Measurements from ENCODE around the gene TEAD3. TPM values are rescaled to one million over a fixed set of nuclear protein-coding genes. Genes with fewer than 3 reads are reported as not detected.
A peak's percentile ranks its signal among the peaks of the same experiment; 100 is the strongest.

TEAD3 gene
- total RNA-seq, 1 donor from 2014 or later, result 75.5 TPM

- H3K36me3 Mint-ChIP-seq (ENCODE audit: low read depth, unreplicated experiment), result no peaks in the 10 kb centered on the region
- no peak overlapping the region for H3K9ac ChIP-seq (ENCODE audit: low read length)
- H3K4me3 Mint-ChIP-seq (ENCODE audit: unreplicated experiment), result no peak overlapping the region
- no peak overlapping the region for H3K4me3 ChIP-seq (ENCODE audit: insufficient read depth, low read depth, low read length)
- H3K27ac Mint-ChIP-seq (ENCODE audit: unreplicated experiment), result no peak overlapping the region
- H3K36me3 ChIP-seq (ENCODE audit: insufficient read depth, low read length), result no peaks in the 10 kb centered on the region
- peaks cover 9% of the 10 kb centered on the region for H3K27me3 Mint-ChIP-seq (ENCODE audit: low read depth, unreplicated experiment)
- FAIRE-seq (no peak), DNase-seq (ENCODE audit: low read depth) (no peak)
- TF ChIP-seq, protein P1, sequence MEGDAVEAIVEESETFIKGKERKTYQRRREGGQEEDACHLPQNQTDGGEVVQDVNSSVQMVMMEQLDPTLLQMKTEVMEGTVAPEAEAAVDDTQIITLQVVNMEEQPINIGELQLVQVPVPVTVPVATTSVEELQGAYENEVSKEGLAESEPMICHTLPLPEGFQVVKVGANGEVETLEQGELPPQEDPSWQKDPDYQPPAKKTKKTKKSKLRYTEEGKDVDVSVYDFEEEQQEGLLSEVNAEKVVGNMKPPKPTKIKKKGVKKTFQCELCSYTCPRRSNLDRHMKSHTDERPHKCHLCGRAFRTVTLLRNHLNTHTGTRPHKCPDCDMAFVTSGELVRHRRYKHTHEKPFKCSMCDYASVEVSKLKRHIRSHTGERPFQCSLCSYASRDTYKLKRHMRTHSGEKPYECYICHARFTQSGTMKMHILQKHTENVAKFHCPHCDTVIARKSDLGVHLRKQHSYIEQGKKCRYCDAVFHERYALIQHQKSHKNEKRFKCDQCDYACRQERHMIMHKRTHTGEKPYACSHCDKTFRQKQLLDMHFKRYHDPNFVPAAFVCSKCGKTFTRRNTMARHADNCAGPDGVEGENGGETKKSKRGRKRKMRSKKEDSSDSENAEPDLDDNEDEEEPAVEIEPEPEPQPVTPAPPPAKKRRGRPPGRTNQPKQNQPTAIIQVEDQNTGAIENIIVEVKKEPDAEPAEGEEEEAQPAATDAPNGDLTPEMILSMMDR (IDR thresholded peaks at IDR 0.05; ENCODE audit: insufficient read depth, low read depth, low read length), result no peak
- TF ChIP-seq EZH2 (IDR thresholded peaks at IDR 0.05; ENCODE audit: insufficient read depth, low read length), result no peak
- no peaks in the 10 kb centered on the region for H3K4me1 ChIP-seq (ENCODE audit: insufficient read depth, low read length)
- H3K4me2 ChIP-seq (ENCODE audit: low read length), result no peak overlapping the region
- no peaks in the 10 kb centered on the region for H3K9me3 ChIP-seq (ENCODE audit: insufficient read depth, low read depth, low read length)
- no peak overlapping the region for H3K27ac ChIP-seq (ENCODE audit: low read depth, low read length)
- H3K4me1 Mint-ChIP-seq (ENCODE audit: low read depth, unreplicated experiment), result peaks cover 6% of the 10 kb centered on the region
- H3K79me2 ChIP-seq (ENCODE audit: insufficient read depth, low read length), result no peaks in the 10 kb centered on the region
- H3K27me3 ChIP-seq (ENCODE audit: insufficient read depth, low read length), result peaks cover 7% of the 10 kb centered on the region
- peaks cover 3% of the 10 kb centered on the region for H3K9me3 Mint-ChIP-seq (ENCODE audit: unreplicated experiment)
- no peaks in the 10 kb centered on the region for H4K20me1 ChIP-seq (ENCODE audit: insufficient read depth, low read length)
- peak overlapping the region; percentile 3 for H2AFZ ChIP-seq (ENCODE audit: low read depth, low read length)
These were observed 37.7 kb upstream of the TEAD3 start for GRCh38 chr6:35534407-35535170.

DNA sequence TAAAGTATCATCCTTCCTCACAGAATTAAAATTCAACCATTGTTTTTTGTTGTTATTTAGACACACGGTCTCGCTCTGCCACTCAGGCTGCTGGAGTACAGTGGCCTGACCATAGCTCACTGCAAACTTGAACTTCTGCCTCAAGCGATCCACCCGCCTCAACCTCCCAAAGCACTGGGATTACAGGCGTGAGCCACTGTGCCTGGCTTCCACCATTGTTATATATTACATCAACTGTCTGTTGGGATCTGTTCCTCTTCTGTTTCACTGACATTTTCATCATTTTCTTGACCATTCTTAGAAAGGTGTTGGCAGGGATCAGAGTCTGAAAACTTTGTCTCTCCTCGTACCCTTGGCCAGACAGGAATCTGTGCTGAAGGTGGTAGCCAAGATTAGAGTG is 37.1 kb upstream of the TEAD3 start:
- H3K27me3 Mint-ChIP-seq (ENCODE audit: low read depth, unreplicated experiment), result peaks cover 9% of the 10 kb centered on the region
- H3K4me1 Mint-ChIP-seq (ENCODE audit: low read depth, unreplicated experiment), result peaks cover 6% of the 10 kb centered on the region
- DNase-seq (ENCODE audit: low read depth), result no peak
- Histone ChIP-seq H3K36me3 (ENCODE audit: insufficient read depth, low read length) (no peaks in the 10 kb centered on the region), H3K9ac (ENCODE audit: low read length) (no peak overlapping the region), H3K27ac (ENCODE audit: low read depth, low read length) (no peak overlapping the region), H3K4me2 (ENCODE audit: low read length) (no peak overlapping the region), H3K79me2 (ENCODE audit: insufficient read depth, low read length) (no peaks in the 10 kb centered on the region), H2AFZ (ENCODE audit: low read depth, low read length) (no peak overlapping the region), H3K4me3 (ENCODE audit: insufficient read depth, low read depth, low read length) (no peak overlapping the region), H3K27me3 (ENCODE audit: insufficient read depth, low read length) (peaks cover 7% of the 10 kb centered on the region), H4K20me1 (ENCODE audit: insufficient read depth, low read length) (no peaks in the 10 kb centered on the region), H3K4me1 (ENCODE audit: insufficient read depth, low read length) (no peaks in the 10 kb centered on the region), H3K9me3 (ENCODE audit: insufficient read depth, low read depth, low read length) (no peaks in the 10 kb centered on the region)
- no peak for FAIRE-seq
- H3K36me3 Mint-ChIP-seq (ENCODE audit: low read depth, unreplicated experiment), result no peaks in the 10 kb centered on the region
- TF ChIP-seq, protein P1 (IDR thresholded peaks at IDR 0.05; ENCODE audit: insufficient read depth, low read depth, low read length), result no peak
- no peak for TF ChIP-seq EZH2 (IDR thresholded peaks at IDR 0.05; ENCODE audit: insufficient read depth, low read length)
- no peak overlapping the region for H3K27ac Mint-ChIP-seq (ENCODE audit: unreplicated experiment)
- H3K4me3 Mint-ChIP-seq (ENCODE audit: unreplicated experiment), result no peak overlapping the region
- no peaks in the 10 kb centered on the region for H3K9me3 Mint-ChIP-seq (ENCODE audit: unreplicated experiment)

DNA sequence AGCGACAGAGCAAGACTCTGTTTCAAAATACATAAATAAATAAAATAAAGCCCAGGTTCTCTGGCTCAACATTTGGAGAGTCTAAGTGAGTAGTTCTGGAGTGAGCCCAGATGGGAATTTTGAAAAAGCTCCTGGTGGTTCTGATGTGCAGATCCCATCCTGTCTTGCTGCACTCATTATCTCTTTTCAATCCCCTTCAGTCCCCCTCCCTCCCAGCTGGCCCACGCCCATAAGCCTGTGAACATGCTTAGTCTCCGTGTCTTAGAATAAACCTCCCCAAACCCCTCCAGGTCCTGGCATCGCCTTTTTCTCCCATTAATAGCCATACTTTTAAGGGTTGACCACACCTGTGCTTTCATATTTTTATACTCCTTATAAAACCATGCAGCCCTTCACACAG is 35.2 kb upstream of the TEAD3 start:
- Histone ChIP-seq H3K9me3 (ENCODE audit: insufficient read depth, low read depth, low read length) (no peaks in the 10 kb centered on the region), H3K4me3 (ENCODE audit: insufficient read depth, low read depth, low read length) (no peak overlapping the region), H3K9ac (ENCODE audit: low read length) (no peak overlapping the region), H3K27me3 (ENCODE audit: insufficient read depth, low read length) (peaks cover 10% of the 10 kb centered on the region), H4K20me1 (ENCODE audit: insufficient read depth, low read length) (no peaks in the 10 kb centered on the region), H3K27ac (ENCODE audit: low read depth, low read length) (no peak overlapping the region), H3K4me2 (ENCODE audit: low read length) (no peak overlapping the region), H3K79me2 (ENCODE audit: insufficient read depth, low read length) (no peaks in the 10 kb centered on the region), H3K4me1 (ENCODE audit: insufficient read depth, low read length) (no peaks in the 10 kb centered on the region), H2AFZ (ENCODE audit: low read depth, low read length) (no peak overlapping the region), H3K36me3 (ENCODE audit: insufficient read depth, low read length) (no peaks in the 10 kb centered on the region)
- H3K4me1 Mint-ChIP-seq (ENCODE audit: low read depth, unreplicated experiment), result peaks cover 6% of the 10 kb centered on the region
- no peaks in the 10 kb centered on the region for H3K36me3 Mint-ChIP-seq (ENCODE audit: low read depth, unreplicated experiment)
- no peak overlapping the region for H3K27ac Mint-ChIP-seq (ENCODE audit: unreplicated experiment)
- H3K9me3 Mint-ChIP-seq (ENCODE audit: unreplicated experiment), result no peaks in the 10 kb centered on the region
- H3K27me3 Mint-ChIP-seq (ENCODE audit: low read depth, unreplicated experiment), result peaks cover 17% of the 10 kb centered on the region
- H3K4me3 Mint-ChIP-seq (ENCODE audit: unreplicated experiment), result no peak overlapping the region
- TF ChIP-seq EZH2 (IDR thresholded peaks at IDR 0.05; ENCODE audit: insufficient read depth, low read length), result no peak
- TF ChIP-seq, protein P1 (IDR thresholded peaks at IDR 0.05; ENCODE audit: insufficient read depth, low read depth, low read length), result no peak
- DNase-seq (ENCODE audit: low read depth) (no peak), FAIRE-seq (no peak)

All from astrocyte (in vitro differentiated cells and primary cell).